Measurements from ENCODE around the gene RIC8B. TPM values are rescaled to one million over a fixed set of nuclear protein-coding genes. Genes with fewer than 3 reads are reported as not detected.
"Not testable (repeated sequence)": the region's sequence is repeated elsewhere in the genome, so short reads cannot be mapped to it uniquely, and the experiment has no call there.

Gene RIC8B
- total RNA-seq: 10 to 100 TPM; 12.5 to 17.8 (median 15.8) TPM

- TF ChIP-seq CTCF (IDR thresholded peaks at IDR 0.05): no peak
- DNase-seq (ENCODE audit: low spot score): peak; percentile 79
- peak; percentile 97 for ATAC-seq (ENCODE audit: low FRiP score)
These were observed at the start of gene RIC8B for GRCh38 chr12:106774005-106774807. Gene RIC8B, plus strand, starts transcription at chr12:106774682. Its CDS starts 64 bp downstream, at chr12:106774746.

GRCh38 chr12:106724934-106725333 is 49.5 kb upstream of the RIC8B start:
- no peak for ATAC-seq (ENCODE audit: low FRiP score)
- TF ChIP-seq CTCF (IDR thresholded peaks at IDR 0.05): no peak
- DNase-seq (ENCODE audit: low spot score): no peak

- ATAC-seq (ENCODE audit: low FRiP score); DNase-seq (ENCODE audit: low spot score): not testable (repeated sequence)
These were observed 47.8 kb upstream of the RIC8B start for GRCh38 chr12:106726603-106727202.

GRCh38 chr12:106729611-106730010 is 44.9 kb upstream of the RIC8B start:
- no peak for ATAC-seq (ENCODE audit: low FRiP score)
- no peak for TF ChIP-seq CTCF (IDR thresholded peaks at IDR 0.05)
- no peak for DNase-seq (ENCODE audit: low spot score)

- ATAC-seq (ENCODE audit: low FRiP score): no peak
- TF ChIP-seq CTCF (IDR thresholded peaks at IDR 0.05): no peak
- no peak for DNase-seq (ENCODE audit: low spot score)
These were observed 41.6 kb upstream of the RIC8B start for GRCh38 chr12:106732890-106733289.

GRCh38 chr12:106733660-106734059 is 40.8 kb upstream of the RIC8B start:
- no peak for DNase-seq (ENCODE audit: low spot score)
- no peak for ATAC-seq (ENCODE audit: low FRiP score)
- TF ChIP-seq CTCF (IDR thresholded peaks at IDR 0.05): no peak

GRCh38 chr12:106736051-106736957 is 38.2 kb upstream of the RIC8B start:
- ATAC-seq (ENCODE audit: low FRiP score) (no peak), DNase-seq (ENCODE audit: low spot score) (no peak)
- no peak for TF ChIP-seq CTCF (IDR thresholded peaks at IDR 0.05)
